Fibroblast of mammary gland (primary cell): ENCODE measurements around the gene WBP11.
A peak's percentile ranks its signal among the peaks of the same experiment; 100 is the strongest.

Experiments used
- DNase-seq: peaks from one replicate; pipeline ENCODE4 v3.0.0-alpha.2; 2010; ENCODE audit warnings: low read depth
- H3K4me3 ChIP-seq: 2 replicates; pipeline ENCODE4 v1.5.1; 2011; ENCODE audit warnings: low read depth, mild to moderate bottlenecking, low read length, moderate library complexity; ENCODE audit not compliant: control insufficient read depth
- TF ChIP-seq, protein P1 (sequence below): conservative IDR thresholded peaks from 2 replicates; pipeline ENCODE4 v1.5.1; 2011; ENCODE audit warnings: low read depth, low read length, inconsistent platforms; ENCODE audit not compliant: control insufficient read depth, insufficient read depth

The WBP11 gene

GRCh38 chr12:14825256-14825655 is 22.0 kb upstream of the WBP11 start:
- TF ChIP-seq, protein P1, sequence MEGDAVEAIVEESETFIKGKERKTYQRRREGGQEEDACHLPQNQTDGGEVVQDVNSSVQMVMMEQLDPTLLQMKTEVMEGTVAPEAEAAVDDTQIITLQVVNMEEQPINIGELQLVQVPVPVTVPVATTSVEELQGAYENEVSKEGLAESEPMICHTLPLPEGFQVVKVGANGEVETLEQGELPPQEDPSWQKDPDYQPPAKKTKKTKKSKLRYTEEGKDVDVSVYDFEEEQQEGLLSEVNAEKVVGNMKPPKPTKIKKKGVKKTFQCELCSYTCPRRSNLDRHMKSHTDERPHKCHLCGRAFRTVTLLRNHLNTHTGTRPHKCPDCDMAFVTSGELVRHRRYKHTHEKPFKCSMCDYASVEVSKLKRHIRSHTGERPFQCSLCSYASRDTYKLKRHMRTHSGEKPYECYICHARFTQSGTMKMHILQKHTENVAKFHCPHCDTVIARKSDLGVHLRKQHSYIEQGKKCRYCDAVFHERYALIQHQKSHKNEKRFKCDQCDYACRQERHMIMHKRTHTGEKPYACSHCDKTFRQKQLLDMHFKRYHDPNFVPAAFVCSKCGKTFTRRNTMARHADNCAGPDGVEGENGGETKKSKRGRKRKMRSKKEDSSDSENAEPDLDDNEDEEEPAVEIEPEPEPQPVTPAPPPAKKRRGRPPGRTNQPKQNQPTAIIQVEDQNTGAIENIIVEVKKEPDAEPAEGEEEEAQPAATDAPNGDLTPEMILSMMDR: no peak
- no peak overlapping the region for H3K4me3 ChIP-seq
- peak; percentile 14 for DNase-seq

- peak; percentile 37 for DNase-seq
- no peak overlapping the region for H3K4me3 ChIP-seq
- TF ChIP-seq, protein P1: no peak
Observed at GRCh38 chr12:14824012-14824634, 20.8 kb upstream of the WBP11 start.

DNA sequence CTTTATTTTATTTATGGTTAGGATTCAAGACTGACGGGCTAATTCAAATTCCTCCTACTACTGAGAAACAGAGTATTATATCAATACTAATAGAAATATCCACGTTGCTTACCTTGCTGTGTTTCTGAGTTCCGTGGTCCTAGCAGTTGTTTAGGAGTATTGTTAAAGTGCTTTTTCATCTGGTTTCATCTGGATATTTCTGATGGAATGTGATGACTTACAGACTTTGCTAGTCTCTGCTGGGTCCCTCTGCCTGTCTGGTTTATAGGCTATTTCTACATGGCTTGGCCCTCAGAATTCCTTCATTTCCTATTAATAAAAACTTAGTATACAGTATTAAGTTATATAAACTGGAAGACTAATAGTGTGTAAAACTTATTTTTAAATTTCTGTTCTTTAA is 10.7 kb upstream of the WBP11 start, which contains the start of gene SMCO3:
SMCO3 (minus strand) TSS at position 169 of the 400 bp plus-strand sequence. CDS start 7,502 bp downstream, outside the sequence.
- TF ChIP-seq, protein P1: no peak
- DNase-seq: no peak
- H3K4me3 ChIP-seq: no peak within 1 kb of the TSS

DNA sequence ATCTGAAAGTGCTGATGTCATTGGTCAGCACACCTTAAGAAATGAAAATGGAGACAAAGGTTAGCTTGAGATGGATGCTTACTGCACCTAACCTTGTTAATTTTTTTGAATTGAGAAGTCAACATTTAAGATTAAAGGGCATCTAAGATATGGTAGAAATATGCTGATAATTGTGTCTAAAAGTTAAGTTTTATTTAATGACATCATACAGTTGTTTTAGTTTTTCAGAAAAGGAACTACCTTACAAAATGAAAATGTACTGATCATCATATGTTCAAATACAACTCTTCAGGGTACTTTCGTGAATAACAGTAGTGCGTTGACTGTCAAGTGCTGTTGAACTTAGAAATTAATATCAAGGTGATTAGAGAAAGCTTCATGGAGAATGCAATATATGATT is 8.2 kb upstream of the WBP11 start:
- no peak overlapping the region for H3K4me3 ChIP-seq
- TF ChIP-seq, protein P1: no peak
- DNase-seq: no peak

DNA sequence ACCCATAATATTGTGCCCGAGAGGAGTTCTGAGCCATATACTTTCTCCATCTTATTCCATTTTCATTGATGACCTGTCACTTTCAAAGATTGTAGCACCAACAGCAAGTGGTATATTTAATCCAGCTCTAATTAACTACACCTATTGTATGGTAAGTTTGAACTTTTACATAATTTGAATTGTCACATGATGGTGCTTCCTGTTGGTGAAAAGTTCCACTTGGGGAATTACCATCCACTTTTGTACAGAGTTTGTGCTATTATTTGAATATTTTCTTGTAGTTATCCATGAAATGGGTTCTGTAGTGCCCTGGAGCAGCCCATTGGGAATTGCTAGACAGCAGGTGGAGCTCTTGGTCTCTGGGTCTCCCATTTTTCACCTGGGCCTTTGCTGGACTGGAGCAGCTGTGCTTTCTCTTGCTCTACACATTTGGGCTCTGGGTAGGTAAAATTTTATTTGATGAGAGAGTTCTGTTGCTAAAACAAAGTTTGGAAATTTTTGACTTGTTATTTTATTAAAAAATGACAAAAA is 7.7 kb upstream of the WBP11 start:
- no peak for DNase-seq
- TF ChIP-seq, protein P1: peak; percentile 49
- no peak overlapping the region for H3K4me3 ChIP-seq

DNA sequence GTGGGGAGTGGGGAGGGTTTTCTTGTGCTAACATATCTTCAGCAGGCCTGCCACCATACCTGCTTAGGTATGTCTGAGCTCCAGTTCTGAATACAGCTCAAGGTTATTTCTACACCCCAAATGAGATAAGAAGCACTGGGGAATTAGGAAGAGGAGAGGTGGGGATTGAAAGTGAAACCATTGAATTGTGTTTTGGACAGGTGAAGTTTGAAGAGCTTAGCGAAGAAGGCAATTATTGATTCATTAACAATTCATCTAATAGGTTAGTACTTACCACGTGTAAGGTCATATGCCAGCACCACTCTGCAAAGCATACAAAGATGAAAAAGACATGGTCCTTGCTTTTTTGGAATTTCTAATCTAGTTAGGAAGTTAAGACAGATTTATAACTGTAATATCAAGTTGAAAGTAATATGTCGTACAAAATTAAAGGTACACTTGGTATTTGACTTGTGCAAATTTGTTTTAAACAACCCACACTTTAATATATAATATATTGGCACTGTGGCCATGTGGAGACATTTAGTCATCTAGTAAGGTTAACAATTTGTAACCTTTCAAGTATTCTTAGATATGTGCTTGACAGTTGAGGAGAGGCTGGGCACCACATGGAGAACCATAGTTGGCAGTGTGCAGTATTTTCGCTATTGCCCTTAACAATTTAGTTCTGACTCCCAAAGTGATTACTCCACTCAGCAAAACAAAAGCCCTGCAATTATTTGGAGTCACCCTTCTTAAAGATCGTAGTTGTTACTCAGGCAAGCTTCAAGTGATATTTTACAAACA is 7.1 kb upstream of the WBP11 start:
- TF ChIP-seq, protein P1: no peak
- H3K4me3 ChIP-seq: no peak overlapping the region
- DNase-seq: no peak
